GM18909 (cell line): ENCODE results near the gene TRNAU1AP.

Experiments
- ATAC-seq: cut with Tn5 transposase; IDR thresholded peaks from one replicate; pipeline ENCODE4 v1.9.1; 2021; ENCODE audit warnings: mild to moderate bottlenecking; ENCODE audit not compliant: unreplicated experiment, poor library complexity

TRNAU1AP gene

GRCh38 chr1:28602536-28603439 is 49.9 kb downstream of the TRNAU1AP start:
- no peak for ATAC-seq

GRCh38 chr1:28604411-28604810 is 51.5 kb downstream of the TRNAU1AP start:
- no peak for ATAC-seq

- no peak for ATAC-seq
These were observed 52.1 kb downstream of the TRNAU1AP start for GRCh38 chr1:28604962-28605361.

GRCh38 chr1:28606771-28607170 is 53.9 kb downstream of the TRNAU1AP start:
- ATAC-seq: no peak

- no peak for ATAC-seq
These were observed 60.3 kb downstream of the TRNAU1AP start for GRCh38 chr1:28613175-28613574.
